Activated CD4-positive, alpha-beta T cell treated with anti-CD3 and anti-CD28 coated beads for 36 hours (primary cell): Measurements from ENCODE around the gene TOMM20. TPM values are rescaled to one million over a fixed set of nuclear protein-coding genes. Genes with fewer than 3 reads are reported as not detected.
A peak's percentile ranks its signal among the peaks of the same experiment; 100 is the strongest.

Source experiments
- ATAC-seq: fragments of 200-7000 bp; cut with Tn5 transposase; one replicate; pipeline ENCODE4 v1.10.0; 2021; ENCODE audit warnings: mild to moderate bottlenecking, moderate library complexity
- CTCF ChIA-PET: fragments of 350-600 bp; sonication (Branson Sonifier 250); formaldehyde crosslinking; loops from one replicate; lab custom pipeline; 2021; ENCODE audit warnings: antibody characterized with exemption; lab: Charles Lee
- POLR2A ChIA-PET: fragments of 350-600 bp; sonication (Branson Sonifier 250); formaldehyde crosslinking; loops from one replicate; lab custom pipeline; 2021; ENCODE audit warnings: antibody characterized with exemption, inconsistent platforms; lab: Charles Lee
- DNase-seq: peaks from one replicate; pipeline ENCODE4 v3.0.0-alpha.2; 2020
- H3K27ac Mint-ChIP-seq: one replicate; pipeline ENCODE4 v1.8.0; 2021; ENCODE audit warnings: mixed read lengths
- H3K27me3 Mint-ChIP-seq: one replicate; pipeline ENCODE4 v1.8.0; 2021; ENCODE audit warnings: mixed read lengths
- H3K36me3 Mint-ChIP-seq: one replicate; pipeline ENCODE4 v1.8.0; 2021; ENCODE audit warnings: low read depth, mixed read lengths
- H3K4me1 Mint-ChIP-seq: one replicate; pipeline ENCODE4 v1.8.0; 2021; ENCODE audit warnings: mixed read lengths
- H3K4me3 Mint-ChIP-seq: one replicate; pipeline ENCODE4 v1.8.0; 2021; ENCODE audit warnings: mild to moderate bottlenecking, moderate library complexity, mixed read lengths
- H3K9me3 Mint-ChIP-seq: one replicate; pipeline ENCODE4 v1.8.0; 2021; ENCODE audit warnings: low read depth, mixed read lengths
- intact Hi-C, 2 experiments: fragments of 100-400 bp; cut with DNase I in 1 of 2; cut with micrococcal nuclease in 1 of 2; formaldehyde crosslinking; loops; one replicate each; pipeline versions ENCODE4 v1.14.2 to v1.15.1; 2022 to 2024; cut with DNase I, micrococcal nuclease
- total RNA-seq, 2 experiments: library from RNA; stranded (reverse); gene quantifications; one replicate each; pipeline ENCODE4 v1.2.3, GENCODE V29; 2021

TOMM20 gene
- total RNA-seq, 2 experiments from 2014 or later, result 62.1 to 148 TPM

GRCh38 chr1:235124111-235124510 is 4.5 kb downstream of the TOMM20 start:
- intact Hi-C loops, result loop anchor here in 1 of 2 experiments (1.0 kb wide), 1 partner anchor 20 kb away; no protein-coding TSS in a partner anchor
- H3K27ac Mint-ChIP-seq, result peak overlapping the region; percentile 81
- H3K9me3 Mint-ChIP-seq, result no peaks in the 10 kb centered on the region
- DNase-seq, result no peak
- ATAC-seq, result no peak
- H3K36me3 Mint-ChIP-seq, result peaks cover 62% of the 10 kb centered on the region
- no peaks in the 10 kb centered on the region for H3K27me3 Mint-ChIP-seq
- peaks cover 51% of the 10 kb centered on the region for H3K4me1 Mint-ChIP-seq
- peak overlapping the region; percentile 31 for H3K4me3 Mint-ChIP-seq
- CTCF ChIA-PET, result interaction anchor here (0.6 to 2.5 kb wide), 4 partner anchors 15 to 293 kb away, joined by 3 to 6 read pairs (median 4); no protein-coding TSS in a partner anchor
- POLR2A ChIA-PET, result interaction anchor here (0.6 kb wide), 1 partner anchor 12 kb away, joined by 3 read pairs; no protein-coding TSS in a partner anchor

DNA sequence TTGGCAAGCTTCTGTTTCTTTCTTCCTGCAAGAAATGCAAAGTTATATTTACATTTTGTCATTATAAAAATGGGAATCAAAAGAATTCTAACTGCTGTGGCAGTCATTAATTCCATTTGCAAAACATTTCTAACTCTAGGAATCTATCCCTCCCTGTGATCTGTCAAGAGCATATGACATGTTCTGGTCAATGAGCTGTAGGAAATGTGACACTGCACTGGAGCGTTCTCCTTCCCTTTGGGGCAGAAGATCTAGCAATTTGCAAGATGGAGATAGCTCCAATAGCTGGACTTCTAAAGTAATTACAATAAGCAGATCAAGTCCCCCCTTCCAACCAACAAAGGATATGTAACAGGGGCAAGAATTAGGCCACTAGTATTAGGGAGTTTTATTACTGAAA is 6.3 kb downstream of the TOMM20 start:
- H3K4me3 Mint-ChIP-seq, result no peak overlapping the region
- H3K4me1 Mint-ChIP-seq, result peaks cover 49% of the 10 kb centered on the region
- DNase-seq (no peak), ATAC-seq (no peak)
- H3K27ac Mint-ChIP-seq, result peak overlapping the region; percentile 17
- H3K27me3 Mint-ChIP-seq, result no peaks in the 10 kb centered on the region
- H3K36me3 Mint-ChIP-seq, result peaks cover 65% of the 10 kb centered on the region
- no peaks in the 10 kb centered on the region for H3K9me3 Mint-ChIP-seq
- POLR2A ChIA-PET, result interaction anchor here (0.9 to 3.3 kb wide), 3 partner anchors 14 to 864 kb away, joined by 3 to 16 read pairs (median 3); no protein-coding TSS in a partner anchor
- CTCF ChIA-PET, result interaction anchor here (1.1 to 4.3 kb wide), 7 partner anchors 9 to 293 kb away, joined by 3 to 46 read pairs (median 4); no protein-coding TSS in a partner anchor
- intact Hi-C loops, result no loop called here

GRCh38 chr1:235113183-235113917 is 15.3 kb downstream of the TOMM20 start:
- Mint-ChIP-seq H3K4me1 (peaks cover 6% of the 10 kb centered on the region), H3K27ac (no peak overlapping the region), H3K9me3 (no peaks in the 10 kb centered on the region), H3K4me3 (no peak overlapping the region), H3K27me3 (no peaks in the 10 kb centered on the region), H3K36me3 (peaks cover 67% of the 10 kb centered on the region)
- DNase-seq (no peak), ATAC-seq (no peak)
- CTCF ChIA-PET, result interaction anchor here (1.1 to 1.3 kb wide), 4 partner anchors 9 to 20 kb away, joined by 3 to 6 read pairs (median 4); no protein-coding TSS in a partner anchor
- POLR2A ChIA-PET, result no interaction called here
- intact Hi-C loops, result loop anchor here in 1 of 2 experiments (5.0 kb wide), 1 partner anchor 39 kb away; no protein-coding TSS in a partner anchor

DNA sequence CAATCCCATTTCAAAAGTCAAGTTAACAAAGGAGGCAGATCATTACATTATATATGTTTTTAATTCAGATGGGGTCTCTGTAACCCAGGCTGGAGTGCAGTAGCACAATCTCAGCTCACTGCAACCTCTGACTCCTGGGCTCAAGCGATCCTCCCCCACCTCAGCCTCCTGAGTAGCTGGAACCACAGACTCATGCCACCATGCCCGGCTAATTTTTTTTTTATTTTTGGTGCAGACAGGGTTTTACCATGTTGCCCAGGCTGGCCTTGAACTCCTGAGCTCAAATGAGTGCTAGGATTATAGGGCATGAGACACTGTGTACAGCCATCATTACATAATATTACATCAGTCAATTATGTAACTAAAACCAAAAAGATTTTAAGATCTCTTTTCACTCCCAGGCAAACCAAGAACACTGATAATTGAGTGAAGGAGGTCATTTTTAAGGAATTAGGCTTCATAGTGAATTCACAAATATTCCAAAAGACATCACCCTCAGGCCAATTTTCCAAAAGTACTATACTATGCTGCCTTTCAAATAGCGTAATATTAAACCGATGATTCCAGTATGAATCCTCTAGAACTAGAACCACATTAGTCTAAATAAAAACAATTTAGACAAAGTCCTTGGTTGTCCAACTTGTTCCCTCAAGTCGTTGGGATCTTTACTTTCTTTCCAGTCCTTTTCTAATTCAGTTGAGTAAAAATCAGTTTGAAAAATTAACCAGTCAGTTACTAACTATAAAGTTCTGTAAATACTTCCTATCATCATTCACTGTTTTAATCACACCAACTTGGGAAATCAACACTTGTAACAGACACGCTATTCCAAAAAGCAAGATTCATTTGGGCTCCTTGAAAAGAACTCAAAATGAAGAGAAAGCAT is 16.1 kb downstream of the TOMM20 start:
- Mint-ChIP-seq H3K4me1 (peaks cover 6% of the 10 kb centered on the region), H3K27me3 (no peaks in the 10 kb centered on the region), H3K36me3 (peaks cover 62% of the 10 kb centered on the region), H3K4me3 (no peak overlapping the region), H3K27ac (no peak overlapping the region), H3K9me3 (no peaks in the 10 kb centered on the region)
- DNase-seq, result no peak
- ChIA-PET CTCF (interaction anchor here (1.1 to 1.3 kb wide), 2 partner anchors 8 to 19 kb away, joined by 3 to 5 read pairs; no protein-coding TSS in a partner anchor), POLR2A (interaction anchor here (0.7 kb wide), 1 partner anchor 11 kb away, joined by 3 read pairs; no protein-coding TSS in a partner anchor)
- ATAC-seq, result no peak
- intact Hi-C loops, result loop anchor here in 1 of 2 experiments (5.0 kb wide), 1 partner anchor 40 kb away; no protein-coding TSS in a partner anchor

DNA sequence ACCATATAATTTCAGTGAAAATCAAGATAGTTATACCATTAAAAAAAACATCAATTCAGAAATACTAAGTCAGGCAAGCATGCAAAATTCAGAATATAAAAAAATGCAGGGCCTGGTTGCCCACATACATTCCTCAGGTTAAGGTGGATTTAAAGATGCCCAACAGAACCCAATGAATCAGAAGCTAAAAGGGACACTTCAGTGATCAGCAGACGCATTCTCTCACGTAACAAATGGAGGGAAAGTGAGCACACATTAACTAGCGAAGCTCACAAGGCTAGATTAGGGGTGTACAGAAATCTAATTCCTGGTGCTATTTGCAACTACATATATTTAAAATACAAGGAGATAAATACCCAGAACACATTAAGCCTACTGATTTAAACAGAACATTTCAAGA is 17.5 kb downstream of the TOMM20 start:
- DNase-seq (no peak), ATAC-seq (no peak)
- H3K27me3 Mint-ChIP-seq, result no peaks in the 10 kb centered on the region
- peak overlapping the region; percentile 52 for H3K27ac Mint-ChIP-seq
- no peaks in the 10 kb centered on the region for H3K9me3 Mint-ChIP-seq
- CTCF ChIA-PET, result interaction anchor here (1.5 kb wide), 1 partner anchor 11 kb away, joined by 4 read pairs; no protein-coding TSS in a partner anchor
- peaks cover 16% of the 10 kb centered on the region for H3K4me1 Mint-ChIP-seq
- H3K36me3 Mint-ChIP-seq, result peaks cover 67% of the 10 kb centered on the region
- POLR2A ChIA-PET, result no interaction called here
- intact Hi-C loops, result loop anchor here in 1 of 2 experiments (5.0 kb wide), 1 partner anchor 41 kb away; no protein-coding TSS in a partner anchor
- no peak overlapping the region for H3K4me3 Mint-ChIP-seq

DNA sequence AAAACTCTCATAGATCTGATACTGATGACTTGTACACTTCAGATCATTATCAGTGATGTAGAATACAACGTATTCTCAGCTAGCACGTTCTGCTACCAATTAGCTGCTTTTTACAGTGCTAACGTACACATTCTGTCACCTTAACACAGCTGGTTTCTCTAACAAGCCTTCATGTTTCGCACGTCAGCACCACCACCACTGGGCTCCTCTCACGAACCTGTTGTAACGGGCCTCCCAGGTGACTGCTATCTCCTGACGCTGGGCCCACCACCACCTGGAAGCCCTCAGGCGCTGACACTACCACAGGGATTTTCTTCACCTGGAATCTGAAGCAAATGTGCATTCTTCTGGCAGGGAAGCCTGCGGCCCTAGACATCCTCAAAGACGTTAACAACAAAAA is 19.8 kb downstream of the TOMM20 start:
- H3K27me3 Mint-ChIP-seq, result peaks cover under 1% of the 10 kb centered on the region
- ATAC-seq (no peak), DNase-seq (no peak)
- H3K4me3 Mint-ChIP-seq, result no peak overlapping the region
- H3K27ac Mint-ChIP-seq, result no peak overlapping the region
- ChIA-PET POLR2A (interaction anchor here (0.6 to 3.6 kb wide), 3 partner anchors 12 to 63 kb away, joined by 3 to 16 read pairs (median 3); partner anchors contain the start of gene TOMM20), CTCF (interaction anchor here (7.3 to 7.8 kb wide), 2 partner anchors 12 to 307 kb away, joined by 46 to 57 read pairs; no protein-coding TSS in a partner anchor)
- peaks cover 34% of the 10 kb centered on the region for H3K4me1 Mint-ChIP-seq
- H3K9me3 Mint-ChIP-seq, result no peaks in the 10 kb centered on the region
- intact Hi-C loops, result no loop called here
- H3K36me3 Mint-ChIP-seq, result peaks cover 60% of the 10 kb centered on the region

DNA sequence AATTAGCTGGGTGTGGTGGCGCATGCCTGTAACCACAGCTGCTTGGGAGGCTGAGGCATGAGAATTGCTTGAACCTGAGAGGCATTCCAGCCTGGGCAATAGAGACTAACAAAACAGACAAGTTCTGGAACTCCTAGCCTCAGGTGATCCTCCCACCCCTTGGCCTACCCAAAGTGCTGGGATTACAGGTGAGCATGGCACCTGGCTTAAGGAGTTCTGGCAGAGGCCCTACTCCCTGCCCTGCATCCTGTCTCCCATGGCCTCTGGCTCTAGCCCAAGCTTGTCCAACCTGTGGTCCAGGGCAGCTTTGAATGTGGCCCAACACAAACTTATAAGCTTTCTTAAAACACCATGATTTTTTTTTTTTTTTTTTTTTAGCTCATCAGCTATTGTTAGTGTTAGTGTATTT is 20.4 kb downstream of the TOMM20 start:
- Mint-ChIP-seq H3K27me3 (peaks cover 2% of the 10 kb centered on the region), H3K36me3 (peaks cover 53% of the 10 kb centered on the region), H3K27ac (no peak overlapping the region), H3K4me3 (no peak overlapping the region), H3K4me1 (peaks cover 37% of the 10 kb centered on the region), H3K9me3 (no peaks in the 10 kb centered on the region)
- ChIA-PET POLR2A (interaction anchor here (0.6 to 3.6 kb wide), 5 partner anchors 13 to 124 kb away, joined by 3 to 16 read pairs (median 3); partner anchors contain the start of gene RBM34), CTCF (interaction anchor here (0.7 to 7.8 kb wide), 4 partner anchors 12 to 623 kb away, joined by 3 to 57 read pairs (median 44); no protein-coding TSS in a partner anchor)
- ATAC-seq, result no peak
- intact Hi-C loops, result no loop called here
- no peak for DNase-seq

DNA sequence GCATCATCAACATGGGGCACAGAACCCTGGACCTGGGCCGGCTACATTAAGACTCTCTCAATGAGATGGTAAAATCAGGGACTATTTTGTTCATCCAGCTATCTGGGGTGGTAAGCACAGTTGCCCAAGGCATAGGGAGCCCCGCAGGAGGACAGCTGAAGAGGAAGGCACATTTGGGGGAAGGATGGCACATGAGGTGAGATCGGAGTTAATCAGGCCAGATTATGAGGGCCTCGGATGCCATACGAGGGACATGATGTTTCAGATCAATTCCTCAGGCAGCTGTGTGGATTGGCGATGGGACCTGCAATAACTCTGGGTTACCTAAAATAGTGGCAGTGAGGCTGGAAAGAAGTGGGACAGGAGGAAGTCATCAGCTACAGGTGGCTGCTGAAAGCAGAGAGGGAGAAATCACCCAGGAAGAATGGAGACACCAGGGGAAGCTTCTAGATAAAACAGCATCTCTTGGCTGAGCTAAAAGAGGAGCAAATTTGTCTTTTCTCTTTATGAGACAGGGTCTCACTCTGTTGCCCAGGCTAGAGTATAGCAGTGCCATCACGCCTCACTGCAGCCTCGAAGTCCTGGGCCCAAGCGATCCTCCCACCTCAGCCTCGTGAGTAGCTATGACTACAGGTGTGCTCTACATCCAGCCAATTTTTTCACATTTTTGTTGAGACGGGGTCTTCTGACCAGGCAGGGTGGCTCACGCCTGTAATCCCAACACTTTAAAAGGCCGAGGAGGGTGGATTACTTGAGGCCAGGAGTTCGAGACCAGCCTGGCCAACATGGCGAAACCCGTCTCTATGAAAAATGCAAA is 21.1 kb downstream of the TOMM20 start:
- H3K4me1 Mint-ChIP-seq, result peaks cover 42% of the 10 kb centered on the region
- H3K27ac Mint-ChIP-seq, result no peak overlapping the region
- intact Hi-C loops, result no loop called here
- DNase-seq, result no peak
- CTCF ChIA-PET, result interaction anchor here (0.7 to 7.8 kb wide), 5 partner anchors 13 to 623 kb away, joined by 3 to 57 read pairs (median 41); no protein-coding TSS in a partner anchor
- no peaks in the 10 kb centered on the region for H3K9me3 Mint-ChIP-seq
- H3K4me3 Mint-ChIP-seq, result no peak overlapping the region
- peaks cover 47% of the 10 kb centered on the region for H3K36me3 Mint-ChIP-seq
- POLR2A ChIA-PET, result interaction anchor here (0.6 to 3.6 kb wide), 8 partner anchors 14 to 139 kb away, joined by 3 to 16 read pairs (median 3); partner anchors contain the start of gene RBM34
- peaks cover 2% of the 10 kb centered on the region for H3K27me3 Mint-ChIP-seq
- ATAC-seq, result no peak

- peaks cover 42% of the 10 kb centered on the region for H3K36me3 Mint-ChIP-seq
- ATAC-seq (no peak), DNase-seq (no peak)
- no peak overlapping the region for H3K27ac Mint-ChIP-seq
- intact Hi-C loops, result no loop called here
- peaks cover 2% of the 10 kb centered on the region for H3K27me3 Mint-ChIP-seq
- H3K4me3 Mint-ChIP-seq, result no peak overlapping the region
- ChIA-PET POLR2A (interaction anchor here (1.3 to 3.6 kb wide), 2 partner anchors 15 to 54 kb away, joined by 3 to 16 read pairs; partner anchors contain the start of gene RBM34), CTCF (interaction anchor here (0.6 to 7.8 kb wide), 6 partner anchors 12 to 988 kb away, joined by 3 to 57 read pairs (median 22); no protein-coding TSS in a partner anchor)
- peaks cover 47% of the 10 kb centered on the region for H3K4me1 Mint-ChIP-seq
- no peaks in the 10 kb centered on the region for H3K9me3 Mint-ChIP-seq
Observed at GRCh38 chr1:235106457-235106856, 22.2 kb downstream of the TOMM20 start.
